GM06990 (cell line): ENCODE results near the gene POU6F2.

Experiments used
- DNase-seq: peaks from one replicate; pipeline ENCODE4 v3.0.0-alpha.2; 2011; ENCODE audit not compliant: insufficient read length; ENCODE audit errors: extremely low read depth
- H3K27me3 ChIP-seq: replicated peaks from 2 replicates; pipeline ENCODE4 v1.6.0; 2011; ENCODE audit warnings: low read length; ENCODE audit not compliant: control insufficient read depth, insufficient read depth
- H3K36me3 ChIP-seq: 2 replicates; pipeline ENCODE4 v1.5.1; 2011; ENCODE audit warnings: low read length; ENCODE audit not compliant: control insufficient read depth, insufficient read depth
- H3K4me3 ChIP-seq: replicated peaks from 2 replicates; pipeline ENCODE4 v1.5.1; 2011; ENCODE audit warnings: low read depth, mild to moderate bottlenecking, control low read depth, low read length
- CTCF ChIP-seq: IDR thresholded peaks from 2 replicates; pipeline ENCODE4 v1.5.1; 2011; ENCODE audit warnings: low read length, control low read depth, mild to moderate bottlenecking, inconsistent platforms; ENCODE audit not compliant: insufficient read depth, poor library complexity, severe bottlenecking

POU6F2 gene

DNA sequence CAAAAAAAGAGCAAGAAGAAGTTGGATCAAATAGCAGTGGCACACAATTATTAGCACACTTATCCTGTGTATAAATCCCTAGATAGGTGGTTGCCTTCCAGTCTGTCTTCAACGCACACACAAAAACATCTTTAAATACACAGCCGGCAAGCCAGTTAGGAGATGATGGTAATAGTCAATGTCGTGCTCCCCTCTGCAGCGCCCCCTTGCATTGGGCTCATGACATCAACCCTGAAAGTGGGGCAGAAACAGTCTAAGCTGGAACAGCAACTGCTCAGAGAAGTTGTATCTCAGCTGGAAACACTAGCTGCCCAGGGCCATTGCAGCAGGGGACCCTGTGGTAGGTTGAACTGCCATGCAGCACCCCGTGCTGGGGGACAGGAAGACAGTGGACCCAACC lies 409.0 kb downstream of the POU6F2 start:
- DNase-seq, result no peak
- H3K36me3 ChIP-seq, result no peaks in the 10 kb centered on the region
- H3K4me3 ChIP-seq, result no peak overlapping the region
- H3K27me3 ChIP-seq, result no peaks in the 10 kb centered on the region
- TF ChIP-seq CTCF, result no peak

- TF ChIP-seq CTCF, result no peak
- no peak overlapping the region for H3K4me3 ChIP-seq
- no peaks in the 10 kb centered on the region; the same call in 1 of the 2 replicates for H3K27me3 ChIP-seq
- DNase-seq, result no peak
- no peaks in the 10 kb centered on the region for H3K36me3 ChIP-seq
Observed at GRCh38 chr7:39392151-39392550, 414.4 kb downstream of the POU6F2 start.

DNA sequence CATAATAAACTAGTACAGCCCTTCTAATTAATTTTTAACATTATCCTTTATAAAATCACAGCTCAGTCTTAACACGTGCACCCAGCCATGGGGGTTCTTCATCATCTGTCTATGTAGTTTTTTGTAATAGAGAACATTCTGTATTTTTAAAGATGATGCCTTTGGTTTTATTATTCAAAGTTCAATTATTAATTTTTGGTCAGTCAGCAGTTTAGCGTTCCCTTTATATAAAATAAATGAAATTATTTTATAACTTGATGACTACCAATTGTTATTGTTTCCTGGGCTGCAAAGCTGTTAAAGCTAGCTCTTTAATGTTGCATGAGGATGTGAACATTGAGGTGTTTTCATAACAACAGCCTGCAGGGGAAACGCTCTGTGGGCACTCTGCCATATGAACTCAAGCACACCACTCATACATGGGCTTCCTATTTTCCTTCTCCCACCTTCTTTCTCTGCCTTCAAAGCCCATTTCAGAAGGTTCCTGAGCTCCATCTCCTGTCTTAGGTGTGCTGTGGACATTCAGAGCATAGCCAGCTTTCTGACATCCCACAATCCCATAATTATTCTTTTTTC lies 416.5 kb downstream of the POU6F2 start:
- Histone ChIP-seq H3K36me3 (no peaks in the 10 kb centered on the region), H3K4me3 (no peak overlapping the region), H3K27me3 (no peaks in the 10 kb centered on the region; the same call in 1 of the 2 replicates)
- no peak for DNase-seq
- no peak for TF ChIP-seq CTCF

DNA sequence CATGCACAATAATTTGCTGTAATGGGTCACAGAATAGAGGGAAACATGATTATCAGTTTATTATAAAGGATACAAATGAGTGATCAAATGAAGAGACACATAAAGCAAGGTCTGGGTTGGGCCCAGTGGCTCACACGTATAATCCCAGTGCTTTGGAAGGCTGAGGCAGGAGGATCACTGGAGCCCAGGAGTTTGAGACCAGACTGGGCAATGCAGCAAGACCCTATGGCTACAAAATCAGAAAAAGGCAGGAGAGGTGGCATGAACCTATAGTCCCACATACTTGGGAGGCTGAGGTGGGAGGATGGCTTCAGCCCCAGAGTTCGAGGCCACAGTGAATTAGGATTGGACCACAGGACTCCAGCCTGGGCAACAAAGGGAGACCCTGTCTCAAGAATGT lies 421.7 kb downstream of the POU6F2 start:
- DNase-seq, result no peak
- no peak overlapping the region for H3K4me3 ChIP-seq
- H3K36me3 ChIP-seq, result no peaks in the 10 kb centered on the region
- no peak for TF ChIP-seq CTCF
- no peaks in the 10 kb centered on the region; the same call in none of the 2 replicates for H3K27me3 ChIP-seq

GRCh38 chr7:39399986-39400385 lies 422.3 kb downstream of the POU6F2 start:
- TF ChIP-seq CTCF, result no peak
- Histone ChIP-seq H3K27me3 (no peaks in the 10 kb centered on the region; the same call in none of the 2 replicates), H3K36me3 (no peaks in the 10 kb centered on the region), H3K4me3 (no peak overlapping the region)
- DNase-seq, result no peak

DNA sequence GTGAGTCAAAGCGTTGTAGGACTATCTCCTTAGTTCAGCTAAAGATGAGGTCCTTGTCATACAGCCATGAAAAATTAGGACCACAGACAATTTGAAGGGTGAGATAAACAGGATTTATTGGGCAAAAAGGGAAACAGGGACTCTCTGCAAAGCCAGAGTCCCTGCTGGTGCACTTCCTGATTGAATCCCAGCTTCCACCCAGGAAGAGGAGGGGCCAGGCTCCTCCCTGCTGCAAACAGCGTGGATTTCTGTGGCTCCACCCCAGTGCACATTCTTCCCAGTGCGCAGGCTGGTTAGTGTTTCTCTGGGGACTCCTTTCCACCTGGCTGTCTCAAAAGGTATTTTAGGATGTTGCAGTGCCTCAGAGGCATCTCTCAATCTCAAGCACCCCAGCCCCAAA lies 423.1 kb downstream of the POU6F2 start:
- Histone ChIP-seq H3K4me3 (no peak overlapping the region), H3K27me3 (no peaks in the 10 kb centered on the region; the same call in 1 of the 2 replicates), H3K36me3 (no peaks in the 10 kb centered on the region)
- no peak for TF ChIP-seq CTCF
- no peak for DNase-seq
